Trophoblast cell (in vitro differentiated cells and primary cell): ENCODE measurements around the gene MPIG6B.

Experiments used
- DNase-seq, 2 donors: peaks; one replicate each; pipeline ENCODE4 v3.0.0-alpha.2; 2016
- H2AFZ ChIP-seq: 2 replicates; pipeline ENCODE4 v1.6.1; 2013; ENCODE audit warnings: low read length, moderate library complexity, mild to moderate bottlenecking; ENCODE audit not compliant: insufficient read depth, poor library complexity
- H2AK5ac ChIP-seq: 2 replicates; pipeline ENCODE4 v1.6.1; 2013; ENCODE audit warnings: mild to moderate bottlenecking, low read length
- H2BK120ac ChIP-seq: 2 replicates; pipeline ENCODE4 v1.6.1; 2013; ENCODE audit warnings: low read length, mild to moderate bottlenecking, moderate library complexity; ENCODE audit not compliant: insufficient read depth, poor library complexity
- H2BK12ac ChIP-seq: 2 replicates; pipeline ENCODE4 v1.6.1; 2013; ENCODE audit warnings: mild to moderate bottlenecking, low read length, moderate library complexity
- H2BK5ac ChIP-seq: 2 replicates; pipeline ENCODE4 v1.6.1; 2013; ENCODE audit warnings: low read length, low read depth, moderate library complexity, mild to moderate bottlenecking; ENCODE audit not compliant: poor library complexity
- H3K14ac ChIP-seq: 2 replicates; pipeline ENCODE4 v1.6.1; 2013; ENCODE audit warnings: mild to moderate bottlenecking, low read length
- H3K18ac ChIP-seq: 2 replicates; pipeline ENCODE4 v1.6.1; 2013; ENCODE audit warnings: mild to moderate bottlenecking, low read length
- H3K23ac ChIP-seq: 2 replicates; pipeline ENCODE4 v1.6.1; 2013; ENCODE audit warnings: low read length
- H3K27ac ChIP-seq: 2 replicates; pipeline ENCODE4 v1.5.1; 2013; ENCODE audit warnings: low read depth, mild to moderate bottlenecking, inconsistent platforms, low read length, moderate library complexity
- H3K27me3 ChIP-seq: 2 replicates; pipeline ENCODE4 v1.6.1; 2013; ENCODE audit warnings: inconsistent platforms, mild to moderate bottlenecking, low read length, moderate library complexity; ENCODE audit not compliant: insufficient read depth
- H3K36me3 ChIP-seq, 2 experiments: 1 replicate in 1 of 2; 2 replicates in 1 of 2; pipeline ENCODE4 v1.6.1; 2013; ENCODE audit warnings: low read length in 2 of 2, mild to moderate bottlenecking in 2 of 2, moderate library complexity in 1 of 2; ENCODE audit not compliant: insufficient read depth in 2 of 2, control insufficient read depth in 1 of 2
- H3K4ac ChIP-seq: 2 replicates; pipeline ENCODE4 v1.6.1; 2013; ENCODE audit warnings: low read depth, mild to moderate bottlenecking, low read length, moderate library complexity
- H3K4me1 ChIP-seq, 2 experiments: 1 replicate in 1 of 2; 2 replicates in 1 of 2; pipeline ENCODE4 v1.6.1; 2013; ENCODE audit warnings: low read length in 2 of 2, mild to moderate bottlenecking in 2 of 2, moderate library complexity in 1 of 2; ENCODE audit not compliant: insufficient read depth in 2 of 2, control insufficient read depth in 1 of 2
- H3K4me2 ChIP-seq: 2 replicates; pipeline ENCODE4 v1.6.1; 2013; ENCODE audit warnings: inconsistent platforms, mild to moderate bottlenecking, low read length, moderate library complexity
- H3K4me3 ChIP-seq: 2 replicates; pipeline ENCODE4 v1.5.1; 2013; ENCODE audit warnings: mild to moderate bottlenecking, low read depth, low read length, inconsistent platforms
- H3K79me1 ChIP-seq: one replicate; pipeline ENCODE4 v1.6.1; 2013; ENCODE audit warnings: low read length
- H3K79me2 ChIP-seq: 2 replicates; pipeline ENCODE4 v1.6.1; 2013; ENCODE audit warnings: low read length, mild to moderate bottlenecking; ENCODE audit not compliant: control insufficient read depth, insufficient read depth, poor library complexity
- H3K9ac ChIP-seq: 2 replicates; pipeline ENCODE4 v1.6.1; 2013; ENCODE audit warnings: mild to moderate bottlenecking, low read length
- H3K9me3 ChIP-seq: 2 replicates; pipeline ENCODE4 v1.6.1; 2013; ENCODE audit warnings: low read depth, mild to moderate bottlenecking, control low read depth, inconsistent platforms, low read length; ENCODE audit not compliant: insufficient read depth
- H4K12ac ChIP-seq: 2 replicates; pipeline ENCODE4 v1.6.1; 2013; ENCODE audit warnings: low read depth, mild to moderate bottlenecking, low read length, moderate library complexity
- H4K8ac ChIP-seq: 2 replicates; pipeline ENCODE4 v1.6.1; 2013; ENCODE audit warnings: low read depth, mild to moderate bottlenecking, low read length, moderate library complexity
- H4K91ac ChIP-seq: one replicate; pipeline ENCODE4 v1.6.1; 2013; ENCODE audit warnings: low read depth, mild to moderate bottlenecking, low read length, moderate library complexity
- WGBS: extraction: QIAGEN DNeasy Blood & Tissue Kit; methylation state at CpG from one replicate; pipeline ENCODE4 v1.1.7; 2013; ENCODE audit warnings: missing lambda C conversion rate; ENCODE audit not compliant: insufficient read length, insufficient coverage; ENCODE audit errors: extremely low coverage; 5-methylcytosine and 5-hydroxymethylcytosine counted together

Gene MPIG6B

GRCh38 chr6:31693535-31693934 lies 29.6 kb upstream of the MPIG6B start:
- Histone ChIP-seq H4K12ac (no peak overlapping the region), H2BK5ac (no peak overlapping the region), H4K8ac (no peak overlapping the region), H3K27me3 (no peaks in the 10 kb centered on the region), H3K4me2 (no peak overlapping the region), H3K79me2 (no peaks in the 10 kb centered on the region), H3K18ac (no peak overlapping the region), H3K4me1 (peaks cover 11 to 15% of the 10 kb centered on the region in 2 experiments), H3K36me3 (peaks cover 51 to 53% of the 10 kb centered on the region in 2 experiments), H2AK5ac (no peak overlapping the region), H2BK12ac (no peak overlapping the region), H2BK120ac (no peak overlapping the region), H3K4ac (no peak overlapping the region), H4K91ac (no peak overlapping the region), H3K9ac (no peak overlapping the region), H3K9me3 (no peaks in the 10 kb centered on the region), H3K27ac (no peak overlapping the region), H2AFZ (no peak overlapping the region), H3K23ac (no peak overlapping the region), H3K79me1 (peaks cover 13% of the 10 kb centered on the region), H3K14ac (no peak overlapping the region), H3K4me3 (no peak overlapping the region)
- DNase-seq, result no peak
- WGBS, result no CpG with 5 or more reads among the region's 6 CpGs

DNA sequence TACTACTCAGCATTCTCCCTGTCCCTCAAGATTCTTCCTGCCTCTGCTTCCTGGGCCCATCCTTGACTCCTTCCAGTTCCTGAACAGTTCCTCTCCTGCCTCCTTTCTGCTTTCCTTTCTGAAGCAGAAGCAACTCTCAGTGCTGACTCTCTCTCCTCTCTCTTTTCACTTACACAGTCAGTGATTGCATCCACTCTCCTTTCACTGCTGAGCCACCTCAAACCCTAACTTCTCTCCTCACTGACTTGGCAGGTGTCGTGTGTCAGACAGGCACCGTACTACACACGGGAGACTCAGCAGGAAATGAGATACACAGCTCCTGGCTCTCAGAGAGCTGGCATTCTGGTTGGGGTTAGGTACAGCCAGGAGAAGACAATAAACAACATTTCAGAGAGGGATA lies 25.6 kb upstream of the MPIG6B start:
- Histone ChIP-seq H2BK120ac (no peak overlapping the region), H3K14ac (no peak overlapping the region), H3K9ac (no peak overlapping the region), H3K27ac (no peak overlapping the region), H2BK12ac (no peak overlapping the region), H3K27me3 (no peaks in the 10 kb centered on the region), H2AK5ac (no peak overlapping the region), H3K4ac (no peak overlapping the region), H4K12ac (no peak overlapping the region), H3K4me1 (peaks cover 7 to 10% of the 10 kb centered on the region in 2 experiments), H3K18ac (no peak overlapping the region), H4K8ac (no peak overlapping the region), H3K4me2 (no peak overlapping the region), H2AFZ (no peak overlapping the region), H3K23ac (no peak overlapping the region), H3K9me3 (no peaks in the 10 kb centered on the region), H2BK5ac (no peak overlapping the region), H3K79me1 (peaks cover under 1% of the 10 kb centered on the region), H3K36me3 (peaks cover 33 to 35% of the 10 kb centered on the region in 2 experiments), H4K91ac (no peak overlapping the region), H3K79me2 (peaks cover 3% of the 10 kb centered on the region), H3K4me3 (no peak overlapping the region)
- WGBS, result no CpG with 5 or more reads among the region's 3 CpGs
- DNase-seq, result no peak

DNA sequence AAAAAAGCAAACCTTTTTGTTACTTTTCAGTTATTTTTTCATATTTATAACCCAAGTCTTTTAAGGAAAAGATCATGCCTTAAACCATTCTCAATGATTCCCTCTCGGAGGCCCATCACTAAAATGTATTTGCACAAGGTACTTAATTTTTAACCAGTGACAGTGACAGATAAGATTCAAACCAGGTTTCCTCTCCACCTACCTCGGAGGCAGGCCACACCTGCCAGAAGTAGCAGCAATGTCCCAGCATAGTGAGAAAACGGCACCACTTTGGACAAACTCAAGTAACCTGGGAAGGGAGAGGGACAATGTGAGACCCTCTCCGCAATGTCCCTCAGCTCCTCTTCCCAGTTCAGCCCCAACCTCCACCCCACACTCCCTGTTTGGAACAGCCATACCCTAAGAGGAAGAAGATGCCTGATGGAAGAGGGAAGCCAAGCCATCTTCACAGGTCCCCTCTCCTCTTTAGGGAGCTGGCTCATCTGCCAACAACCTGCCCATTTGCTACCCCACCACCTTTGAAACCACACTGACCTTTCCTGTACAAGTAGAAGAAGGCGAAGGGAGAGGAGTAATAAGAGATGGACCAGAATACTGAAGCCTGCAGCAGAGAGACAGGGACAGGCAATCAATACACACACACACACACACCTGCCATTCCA lies 22.3 kb upstream of the MPIG6B start:
- no peak overlapping the region for H3K18ac ChIP-seq
- H3K79me1 ChIP-seq, result peaks cover 6% of the 10 kb centered on the region
- no peak overlapping the region for H4K8ac ChIP-seq
- H2BK120ac ChIP-seq, result no peak overlapping the region
- H3K23ac ChIP-seq, result no peak overlapping the region
- H3K14ac ChIP-seq, result no peak overlapping the region
- no peak overlapping the region for H3K27ac ChIP-seq
- WGBS, result no CpG with 5 or more reads among the region's 5 CpGs
- no peak overlapping the region for H4K12ac ChIP-seq
- H3K27me3 ChIP-seq, result no peaks in the 10 kb centered on the region
- H2AFZ ChIP-seq, result no peak overlapping the region
- H2AK5ac ChIP-seq, result no peak overlapping the region
- H3K9ac ChIP-seq, result no peak overlapping the region
- H3K4me2 ChIP-seq, result no peak overlapping the region
- H3K79me2 ChIP-seq, result peaks cover 6% of the 10 kb centered on the region
- no peak for DNase-seq
- H3K4me3 ChIP-seq, result no peak overlapping the region
- H2BK5ac ChIP-seq, result no peak overlapping the region
- no peaks in the 10 kb centered on the region for H3K9me3 ChIP-seq
- H3K4me1 ChIP-seq, result peaks cover 7 to 10% of the 10 kb centered on the region in 2 experiments
- peaks cover 12 to 14% of the 10 kb centered on the region in 2 experiments for H3K36me3 ChIP-seq
- H2BK12ac ChIP-seq, result no peak overlapping the region
- H3K4ac ChIP-seq, result peak overlapping the region; percentile 9
- no peak overlapping the region for H4K91ac ChIP-seq

DNA sequence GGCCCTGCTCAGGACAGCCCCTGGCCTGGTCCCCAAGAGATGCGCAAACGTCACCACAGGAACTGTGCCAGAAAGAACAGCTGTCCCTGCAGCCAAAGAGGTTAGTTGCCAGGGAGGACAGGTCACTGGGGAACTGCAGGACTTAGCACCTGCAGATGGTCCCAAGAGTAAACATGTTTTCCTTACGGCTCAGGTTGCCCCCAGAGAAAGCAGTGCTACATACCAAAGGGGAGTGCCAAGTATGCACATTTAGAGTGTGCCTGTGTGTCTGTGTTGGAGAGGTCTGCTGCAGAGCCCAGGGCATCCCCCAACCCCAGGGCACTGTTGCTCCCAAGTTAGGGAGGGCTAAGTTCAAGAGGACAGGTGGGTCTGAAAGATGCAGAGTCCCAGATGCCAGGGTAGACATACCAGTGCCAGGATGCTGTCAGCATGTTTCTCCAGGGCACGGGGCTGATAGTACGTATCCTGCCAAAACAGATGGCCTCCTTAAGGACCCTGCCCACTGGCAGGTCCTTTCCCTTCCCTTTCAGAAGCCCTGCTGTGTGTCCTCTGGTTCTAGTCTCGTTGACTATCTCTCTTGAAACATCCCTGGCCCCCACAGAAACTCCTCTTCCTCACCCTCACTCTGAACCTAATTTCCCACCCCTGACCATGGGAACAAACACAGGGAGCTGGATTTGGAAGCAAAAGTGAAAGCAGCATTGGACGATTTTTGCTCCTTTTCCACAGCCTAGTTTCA lies 21.3 kb upstream of the MPIG6B start:
- peak overlapping the region; percentile 46 for H3K23ac ChIP-seq
- H3K4ac ChIP-seq, result peak overlapping the region; percentile 78
- peak overlapping the region; percentile 5 for H3K18ac ChIP-seq
- no peak overlapping the region for H4K8ac ChIP-seq
- peaks cover 7 to 8% of the 10 kb centered on the region in 2 experiments for H3K4me1 ChIP-seq
- H3K14ac ChIP-seq, result peak overlapping the region; percentile 22
- H3K79me1 ChIP-seq, result peaks cover 6% of the 10 kb centered on the region
- peaks cover 6% of the 10 kb centered on the region for H3K79me2 ChIP-seq
- no peaks in the 10 kb centered on the region for H3K9me3 ChIP-seq
- no peak overlapping the region for H4K12ac ChIP-seq
- WGBS, result no CpG with 5 or more reads among the region's 7 CpGs
- H3K27me3 ChIP-seq, result no peaks in the 10 kb centered on the region
- H2AK5ac ChIP-seq, result no peak overlapping the region
- H3K9ac ChIP-seq, result peak overlapping the region; percentile 60
- H4K91ac ChIP-seq, result no peak overlapping the region
- no peak for DNase-seq
- H3K4me2 ChIP-seq, result peak overlapping the region; percentile 82
- H3K27ac ChIP-seq, result no peak overlapping the region
- no peak overlapping the region for H2AFZ ChIP-seq
- H2BK5ac ChIP-seq, result no peak overlapping the region
- peaks cover 8% of the 10 kb centered on the region in 2 experiments for H3K36me3 ChIP-seq
- no peak overlapping the region for H3K4me3 ChIP-seq
- H2BK12ac ChIP-seq, result no peak overlapping the region
- no peak overlapping the region for H2BK120ac ChIP-seq
